ENCODE results near the gene UGT1A5.

DNA sequence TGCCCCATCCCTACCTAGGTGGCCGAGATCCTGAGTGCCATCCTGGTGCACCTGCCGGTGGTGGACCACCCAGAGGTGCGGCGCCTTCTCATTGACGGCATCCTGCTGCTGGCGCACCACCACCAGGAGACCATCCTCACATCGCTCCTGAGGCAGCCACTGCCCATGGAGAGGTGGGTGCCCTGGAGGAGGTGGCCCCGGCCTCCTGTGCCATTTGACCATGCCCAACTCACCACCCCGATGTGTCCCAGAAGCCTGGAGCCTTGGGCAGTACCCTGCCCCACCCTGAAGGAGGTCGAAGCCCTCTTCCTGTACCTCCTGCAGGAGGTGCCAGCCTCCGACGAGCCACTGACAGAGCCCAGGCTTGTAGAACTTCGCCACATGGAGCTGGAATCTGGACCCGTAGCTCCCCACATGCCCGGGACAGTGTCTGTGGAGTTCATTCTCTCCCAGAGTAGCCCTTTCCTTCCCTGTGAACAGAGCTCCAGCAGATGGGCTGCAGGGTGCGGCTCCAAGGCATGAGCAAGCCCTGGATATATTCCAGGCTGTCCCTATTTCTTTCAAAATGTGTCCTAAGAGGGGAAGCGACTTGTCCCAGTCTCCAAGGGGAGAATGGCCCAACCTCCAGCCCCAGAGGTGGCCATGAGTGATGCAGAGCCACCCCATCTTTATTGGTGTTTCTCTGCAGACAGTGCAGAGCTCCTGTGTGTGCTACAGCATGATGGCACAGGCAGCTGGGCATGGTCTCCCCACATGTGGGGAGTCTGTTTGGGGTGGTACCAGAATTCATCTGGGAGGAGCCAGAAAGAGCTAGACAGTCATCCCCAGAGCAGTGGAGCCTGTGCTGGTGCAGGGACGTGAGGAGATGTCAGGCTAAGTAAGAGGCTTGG lies 107.4 kb downstream of the UGT1A5 start:
- no peak for TF ChIP-seq ZNF830 (tag by site-specific recombination; IDR thresholded peaks at IDR 0.05; ENCODE audit: low read depth)
- no peak for TF ChIP-seq ZNF2 (tag by site-specific recombination; IDR thresholded peaks at IDR 0.05)
- no peak for TF ChIP-seq SCRT1 (tag by site-specific recombination; IDR thresholded peaks at IDR 0.05; ENCODE audit: borderline replicate concordance)
- TF ChIP-seq, protein P1, sequence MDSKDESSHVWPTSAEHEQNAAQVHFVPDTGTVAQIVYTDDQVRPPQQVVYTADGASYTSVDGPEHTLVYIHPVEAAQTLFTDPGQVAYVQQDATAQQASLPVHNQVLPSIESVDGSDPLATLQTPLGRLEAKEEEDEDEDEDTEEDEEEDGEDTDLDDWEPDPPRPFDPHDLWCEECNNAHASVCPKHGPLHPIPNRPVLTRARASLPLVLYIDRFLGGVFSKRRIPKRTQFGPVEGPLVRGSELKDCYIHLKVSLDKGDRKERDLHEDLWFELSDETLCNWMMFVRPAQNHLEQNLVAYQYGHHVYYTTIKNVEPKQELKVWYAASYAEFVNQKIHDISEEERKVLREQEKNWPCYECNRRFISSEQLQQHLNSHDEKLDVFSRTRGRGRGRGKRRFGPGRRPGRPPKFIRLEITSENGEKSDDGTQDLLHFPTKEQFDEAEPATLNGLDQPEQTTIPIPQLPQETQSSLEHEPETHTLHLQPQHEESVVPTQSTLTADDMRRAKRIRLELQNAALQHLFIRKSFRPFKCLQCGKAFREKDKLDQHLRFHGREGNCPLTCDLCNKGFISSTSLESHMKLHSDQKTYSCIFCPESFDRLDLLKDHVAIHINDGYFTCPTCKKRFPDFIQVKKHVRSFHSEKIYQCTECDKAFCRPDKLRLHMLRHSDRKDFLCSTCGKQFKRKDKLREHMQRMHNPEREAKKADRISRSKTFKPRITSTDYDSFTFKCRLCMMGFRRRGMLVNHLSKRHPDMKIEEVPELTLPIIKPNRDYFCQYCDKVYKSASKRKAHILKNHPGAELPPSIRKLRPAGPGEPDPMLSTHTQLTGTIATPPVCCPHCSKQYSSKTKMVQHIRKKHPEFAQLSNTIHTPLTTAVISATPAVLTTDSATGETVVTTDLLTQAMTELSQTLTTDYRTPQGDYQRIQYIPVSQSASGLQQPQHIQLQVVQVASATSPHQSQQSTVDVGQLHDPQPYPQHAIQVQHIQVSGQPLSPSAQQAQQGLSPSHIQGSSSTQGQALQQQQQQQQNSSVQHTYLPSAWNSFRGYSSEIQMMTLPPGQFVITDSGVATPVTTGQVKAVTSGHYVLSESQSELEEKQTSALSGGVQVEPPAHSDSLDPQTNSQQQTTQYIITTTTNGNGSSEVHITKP (tag by site-specific recombination; IDR thresholded peaks at IDR 0.05), result no peak

Data from HEK293 (cell line).